Stimulated activated CD8-positive, alpha-beta memory T cell treated with anti-CD3 and anti-CD28 coated beads, Interleukin-7, amount 100 ng/mL, for 24 hours (primary cell): Measurements from ENCODE around the gene UNC5B.

Experiments
- DNase-seq: peaks from one replicate; pipeline ENCODE4 v3.0.0-alpha.2; 2020; ENCODE audit warnings: low read depth

The UNC5B gene

GRCh38 chr10:71239946-71240795 is 27.8 kb downstream of the UNC5B start:
- no peak for DNase-seq

GRCh38 chr10:71241114-71241829 is 28.9 kb downstream of the UNC5B start:
- no peak for DNase-seq

GRCh38 chr10:71241830-71242621 is 29.7 kb downstream of the UNC5B start:
- DNase-seq, result no peak

GRCh38 chr10:71242622-71243009 is 30.2 kb downstream of the UNC5B start:
- DNase-seq, result no peak

- no peak for DNase-seq
Measured at GRCh38 chr10:71243756-71244395, 31.5 kb downstream of the UNC5B start.

DNA sequence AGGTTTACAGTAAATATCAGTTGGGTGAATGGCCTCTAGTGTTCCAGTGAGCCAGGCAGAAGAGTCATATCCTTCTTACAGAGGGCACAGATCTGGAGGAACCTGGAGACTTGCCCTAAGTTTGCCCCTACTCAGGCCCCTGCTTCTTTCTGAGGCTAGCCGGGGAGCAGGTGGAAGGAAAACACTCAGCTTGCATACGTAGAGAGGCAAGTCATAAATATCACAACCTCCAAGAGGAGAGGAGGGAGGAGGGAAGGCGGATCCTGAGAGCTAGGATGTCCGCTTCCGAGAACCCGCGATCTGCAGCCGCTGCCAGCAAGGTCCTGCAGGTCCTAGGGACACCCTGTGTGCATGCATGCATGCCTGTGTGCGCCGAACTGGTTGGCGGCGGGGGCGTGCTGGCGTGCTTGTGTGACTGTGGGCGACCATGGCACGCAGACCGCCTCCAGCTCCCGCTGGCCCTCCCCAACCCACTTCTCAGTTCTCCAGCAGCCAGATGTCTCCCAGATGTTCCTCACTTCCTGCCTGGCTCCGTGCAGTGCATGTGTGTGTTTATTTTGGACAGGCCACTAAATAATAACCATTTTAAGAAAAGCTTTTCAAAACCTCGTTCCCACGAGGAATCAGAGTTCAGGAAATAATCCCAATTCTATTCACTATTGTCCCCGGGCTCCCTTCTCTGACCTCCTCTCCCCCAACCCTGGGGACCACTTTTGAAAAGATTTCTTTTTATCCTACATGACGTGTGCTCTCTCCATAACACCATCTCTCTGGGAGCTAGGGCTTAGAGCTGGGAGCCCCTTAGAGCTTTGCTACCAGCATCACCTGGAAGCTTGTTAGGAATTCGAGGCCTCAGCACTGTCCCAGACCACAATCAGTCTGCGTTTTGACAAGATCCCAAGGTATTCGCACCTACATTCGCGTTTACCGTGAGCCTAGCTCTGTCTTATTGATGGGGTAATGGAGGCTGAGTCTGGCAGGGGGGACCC is 32.4 kb downstream of the UNC5B start:
- no peak for DNase-seq

DNA sequence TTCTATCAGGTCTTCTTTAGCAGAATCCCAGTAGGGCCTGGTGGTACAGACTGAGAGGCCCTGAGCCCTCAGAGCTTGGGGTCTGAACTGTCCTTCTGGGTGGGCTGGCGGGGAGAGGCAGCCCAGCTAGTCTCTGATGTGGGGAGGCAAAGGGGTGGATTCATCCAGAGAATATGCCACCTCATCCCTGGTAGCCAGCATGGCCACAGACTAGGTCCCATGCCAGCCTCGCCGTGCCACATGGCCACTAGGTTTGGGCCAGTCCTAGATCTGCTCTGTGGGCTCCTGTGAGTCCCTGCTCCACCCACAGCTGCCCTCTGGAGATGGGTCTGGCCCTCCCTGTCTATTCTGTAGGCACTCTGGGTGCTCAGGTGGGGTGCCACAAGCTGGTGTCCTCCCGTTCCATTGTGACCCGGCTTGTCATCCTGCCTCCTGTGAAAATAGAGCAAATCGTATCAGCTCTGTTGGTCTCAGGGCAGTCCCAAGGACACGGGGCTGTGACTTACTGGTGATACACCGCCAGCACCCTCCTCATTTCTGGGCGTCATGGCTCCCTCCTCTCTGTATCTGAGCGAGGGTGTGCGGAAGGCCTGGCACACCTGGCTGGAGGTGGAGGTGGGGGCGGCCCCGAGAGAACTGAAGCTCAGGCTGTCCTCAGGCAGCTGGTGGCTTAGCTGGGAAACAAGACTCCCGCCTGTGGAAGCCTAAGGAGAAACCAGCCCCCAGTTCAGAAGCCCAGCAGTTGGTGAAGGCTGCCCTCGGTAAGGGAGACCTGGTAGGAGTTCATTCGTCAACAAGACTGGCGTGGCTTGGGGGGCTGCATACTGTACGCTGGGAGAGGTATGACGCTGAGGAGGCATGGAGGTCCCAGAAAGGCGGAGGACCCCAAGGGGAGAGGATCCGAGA is 33.3 kb downstream of the UNC5B start:
- DNase-seq, result no peak

- DNase-seq, result no peak
Measured at GRCh38 chr10:71246591-71247413, 34.4 kb downstream of the UNC5B start.

DNA sequence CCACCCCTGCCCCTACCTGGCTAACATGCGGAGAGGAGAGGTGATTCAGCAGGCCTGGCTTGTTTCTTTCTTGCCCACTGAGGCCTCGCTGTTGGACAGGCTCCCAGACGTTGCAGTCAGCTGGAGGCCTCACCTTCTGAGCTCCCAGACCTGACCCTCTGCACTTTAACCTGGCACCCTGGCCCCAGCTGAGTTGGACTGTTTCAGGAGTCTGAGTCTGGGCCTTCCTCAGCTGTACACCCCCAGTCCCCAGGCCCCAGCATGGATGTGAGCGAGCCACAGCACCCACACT is 35.0 kb downstream of the UNC5B start:
- no peak for DNase-seq

DNA sequence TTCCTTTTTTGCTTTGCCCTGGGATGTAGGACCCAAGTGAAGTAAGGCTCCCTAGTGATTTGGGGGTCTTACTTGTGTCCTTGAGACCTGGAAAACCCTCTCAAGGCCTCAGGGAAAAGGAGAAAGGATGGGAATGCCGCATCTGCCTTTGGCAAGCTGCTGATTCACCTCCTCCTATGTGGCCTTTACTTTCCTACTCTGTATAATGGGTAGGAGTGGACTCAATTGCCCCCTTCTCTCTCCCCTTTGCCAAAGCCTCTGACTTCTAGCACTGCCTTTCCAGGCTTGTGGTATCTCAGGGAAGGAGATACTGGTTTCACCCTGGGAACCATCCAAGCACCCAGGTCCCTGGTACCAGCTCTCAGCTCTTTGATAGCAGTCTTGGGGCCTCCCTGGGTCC is 35.4 kb downstream of the UNC5B start:
- no peak for DNase-seq

DNA sequence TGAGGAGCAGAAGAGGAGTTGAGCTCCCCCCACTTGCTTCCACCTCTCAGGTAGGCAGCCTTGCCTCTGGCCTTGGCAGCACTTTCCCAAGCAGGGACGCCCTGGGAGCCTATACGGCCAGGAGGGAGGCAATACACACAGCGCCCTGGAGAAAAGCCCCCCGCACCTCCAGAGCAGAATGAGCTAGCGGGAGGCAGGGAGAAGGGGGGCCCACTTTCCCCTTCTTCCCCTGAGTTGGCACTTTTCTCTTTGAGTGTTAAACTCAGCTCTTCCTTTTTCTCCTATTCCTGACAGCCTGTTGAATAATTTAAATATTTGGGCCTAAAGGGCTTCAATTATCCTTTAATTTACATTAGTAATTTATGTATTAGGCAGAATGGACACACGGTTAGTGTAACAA is 35.8 kb downstream of the UNC5B start:
- no peak for DNase-seq

- DNase-seq, result no peak
Measured at GRCh38 chr10:71249996-71250395, 37.6 kb downstream of the UNC5B start.

GRCh38 chr10:71250405-71250804 is 38.0 kb downstream of the UNC5B start:
- no peak for DNase-seq

- no peak for DNase-seq
Measured at GRCh38 chr10:71250842-71251241, 38.5 kb downstream of the UNC5B start.

DNA sequence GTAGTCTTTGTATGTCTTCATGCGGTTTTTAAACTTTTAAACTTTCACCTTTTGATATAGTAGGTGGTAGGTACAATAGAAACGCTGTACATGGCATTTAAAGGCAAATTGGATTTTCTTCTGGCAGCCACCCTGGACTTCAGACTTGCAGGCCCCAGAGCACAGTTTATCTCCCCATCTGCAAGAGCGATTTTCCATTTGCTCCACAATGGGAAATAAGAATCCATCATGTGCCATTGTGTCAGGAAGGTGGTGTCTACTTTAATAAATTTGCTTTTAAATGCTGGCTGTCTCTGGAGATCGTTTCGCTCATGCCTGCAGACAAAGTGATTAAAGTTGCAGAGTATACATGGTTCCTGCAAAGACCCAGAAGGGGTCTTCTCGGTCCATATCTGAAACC is 38.9 kb downstream of the UNC5B start:
- no peak for DNase-seq

DNA sequence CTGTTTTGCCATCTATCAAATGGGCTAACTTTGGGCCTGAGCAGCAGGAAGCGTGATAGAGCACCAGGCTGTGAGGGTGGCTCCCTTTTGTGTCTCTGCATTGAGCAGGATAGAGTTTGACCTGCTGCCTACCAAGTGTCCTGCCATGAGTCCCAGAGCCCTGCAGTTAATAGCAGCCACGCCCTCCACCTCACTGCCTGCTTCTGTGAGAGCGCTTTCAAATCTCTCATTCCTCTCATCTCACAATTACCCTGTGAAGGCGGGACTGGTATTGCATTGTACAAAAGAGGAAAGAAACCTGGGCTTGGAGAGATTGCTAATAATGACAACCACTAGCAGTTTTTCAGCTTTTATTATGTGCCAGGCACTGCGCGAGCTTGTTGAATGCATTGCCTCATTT is 39.9 kb downstream of the UNC5B start:
- no peak for DNase-seq

- no peak for DNase-seq
Measured at GRCh38 chr10:71253981-71254818, 41.8 kb downstream of the UNC5B start.

GRCh38 chr10:71254834-71255549 is 42.6 kb downstream of the UNC5B start:
- DNase-seq, result no peak
